SK-N-MC (cell line): ENCODE data around the gene GLI3.

Source experiments
- EZH2 ChIP-seq: fragments of 200-600 bp; sonication (generic); IDR thresholded peaks from one replicate; pipeline ENCODE4 v1.6.1; 2017; ENCODE audit warnings: antibody characterized with exemption
- POLR2AphosphoS5 ChIP-seq: IDR thresholded peaks from 2 replicates; pipeline ENCODE4 v1.6.1; 2012; ENCODE audit warnings: mild to moderate bottlenecking, low read depth, low read length, borderline replicate concordance

DNA sequence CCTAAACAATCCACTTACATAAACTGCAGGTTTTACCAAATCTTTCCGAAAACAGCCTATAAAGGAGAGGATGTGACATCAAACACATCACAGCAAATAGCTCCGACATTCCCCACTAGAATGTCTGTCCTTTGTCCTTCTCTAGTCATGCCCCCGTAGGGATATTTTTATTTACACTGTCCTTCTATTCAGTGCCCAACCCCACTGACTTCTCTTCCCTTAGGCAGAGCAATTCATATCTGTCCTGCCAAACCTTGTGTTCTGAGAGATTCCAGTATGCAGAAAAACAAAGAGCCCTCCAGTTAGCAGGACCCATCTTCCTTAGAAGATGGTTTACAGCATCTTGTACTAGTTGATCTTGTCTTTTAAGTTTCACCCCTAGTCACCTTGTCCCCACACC is 5.4 kb upstream of the GLI3 start:
- TF ChIP-seq POLR2AphosphoS5 = no peak
- no peak for TF ChIP-seq EZH2
